Endothelial cell of umbilical vein (primary cell): Measurements from ENCODE around the gene ZCCHC9. TPM values are rescaled to one million over a fixed set of nuclear protein-coding genes. Genes with fewer than 3 reads are reported as not detected.

ENCODE experiments used
- BruUV-seq: library from RNA; stranded (reverse); fragments of 400-500 nt; replicated peaks from 2 replicates; lab custom pipeline; 2021; lab: Mats Ljungman, UMichigan
- CTCF ChIA-PET: fragments of 300-600, 350-600 bp; sonication (Branson Sonifier 250); formaldehyde crosslinking; loops from one replicate; lab custom pipeline; 2021; ENCODE audit warnings: antibody characterized with exemption, inconsistent platforms; lab: Charles Lee
- POLR2A ChIA-PET: fragments of 300-600, 350-600 bp; sonication (Branson Sonifier 250); formaldehyde crosslinking; loops from one replicate; lab custom pipeline; 2021; ENCODE audit warnings: antibody characterized with exemption, inconsistent platforms; lab: Charles Lee
- DNase-seq: peaks from one replicate; pipeline ENCODE4 v3.0.0-alpha.2; 2011; ENCODE audit warnings: low read depth, low spot score
- FAIRE-seq: peaks from 2 replicates; lab custom pipeline; 2011; peaks lifted over from hg19 to GRCh38; lab: Jason Lieb, UNC
- H2AFZ ChIP-seq: 2 replicates; pipeline ENCODE4 v1.6.0; 2012; ENCODE audit warnings: low read depth, low read length, control low read depth, inconsistent platforms
- H3K27ac ChIP-seq: 2 replicates; pipeline ENCODE4 v1.5.1; 2011; ENCODE audit warnings: low read depth, mild to moderate bottlenecking, control low read depth, low read length, moderate library complexity; ENCODE audit not compliant: insufficient read depth
- H3K27me3 ChIP-seq, 2 experiments: 2 replicates each; pipeline versions ENCODE4 v1.6.0 to v1.6.1; 2011; ENCODE audit warnings: low read length in 2 of 2, mixed read lengths in 1 of 2; ENCODE audit not compliant: control insufficient read depth in 2 of 2, insufficient read depth in 2 of 2
- H3K36me3 ChIP-seq, 2 experiments: 2 replicates in 1 of 2; 3 replicates in 1 of 2; pipeline ENCODE4 v1.5.1; 2011; ENCODE audit warnings: low read length in 2 of 2, mild to moderate bottlenecking in 1 of 2, moderate library complexity in 1 of 2; ENCODE audit not compliant: control insufficient read depth in 2 of 2, insufficient read depth in 2 of 2; ENCODE audit errors: extremely low read depth in 1 of 2
- H3K4me1 ChIP-seq: 3 replicates; pipeline ENCODE4 v1.5.1; 2011; ENCODE audit warnings: mild to moderate bottlenecking, low read length; ENCODE audit not compliant: control insufficient read depth, insufficient read depth; ENCODE audit errors: extremely low read depth
- H3K4me2 ChIP-seq: 2 replicates; pipeline ENCODE4 v1.6.1; 2011; ENCODE audit warnings: low read length, control low read depth, mixed read lengths; ENCODE audit not compliant: insufficient read depth
- H3K4me3 ChIP-seq, 3 experiments: fragments of 200-600 bp in 1 of 3; sonication (generic), shearing (Covaris generic) in 1 of 3; replicated peaks in 1 of 3; 2 replicates each; pipeline ENCODE4 v1.5.1; 2011 to 2016; ENCODE audit warnings: control low read depth in 3 of 3, low read length in 3 of 3, mild to moderate bottlenecking in 2 of 3, inconsistent platforms in 1 of 3, low read depth in 1 of 3, moderate library complexity in 1 of 3; ENCODE audit not compliant: insufficient read depth in 1 of 3
- H3K79me2 ChIP-seq: 2 replicates; pipeline ENCODE4 v1.6.0; 2012; ENCODE audit warnings: low read length, inconsistent platforms; ENCODE audit not compliant: control insufficient read depth, insufficient read depth
- H3K9ac ChIP-seq: replicated peaks from 2 replicates; pipeline ENCODE3; 2011; ENCODE audit warnings: low read length, control low read depth; ENCODE audit not compliant: insufficient read depth; ENCODE audit errors: extremely low read depth
- H3K9me1 ChIP-seq: replicated peaks from 3 replicates; pipeline ENCODE4 v1.6.0; 2011; ENCODE audit warnings: mild to moderate bottlenecking, low read length; ENCODE audit not compliant: control insufficient read depth, insufficient read depth; ENCODE audit errors: extremely low read depth
- H3K9me3 ChIP-seq: replicated peaks from 2 replicates; pipeline ENCODE4 v1.5.1; 2012; ENCODE audit warnings: low read length, inconsistent platforms; ENCODE audit not compliant: control insufficient read depth, insufficient read depth
- H4K20me1 ChIP-seq: replicated peaks from 2 replicates; pipeline ENCODE3; 2011; ENCODE audit warnings: mild to moderate bottlenecking, low read length; ENCODE audit not compliant: control insufficient read depth, insufficient read depth; ENCODE audit errors: extremely low read depth
- EZH2 ChIP-seq: IDR thresholded peaks from 2 replicates; pipeline ENCODE4 v1.6.1; 2012; ENCODE audit warnings: borderline replicate concordance, low read depth, mild to moderate bottlenecking, moderate library complexity, low read length, inconsistent platforms; ENCODE audit not compliant: severe bottlenecking
- FOS ChIP-seq: IDR thresholded peaks from 2 replicates; pipeline ENCODE4 v1.6.1; 2011; ENCODE audit warnings: mild to moderate bottlenecking, low read length, moderate library complexity, borderline replicate concordance; ENCODE audit not compliant: insufficient read depth
- GATA2 ChIP-seq: IDR thresholded peaks from 2 replicates; pipeline ENCODE4 v1.7.0; 2011; ENCODE audit warnings: low read depth, mild to moderate bottlenecking, moderate library complexity, mixed read lengths, low read length; ENCODE audit not compliant: insufficient read length, insufficient read depth
- JUN ChIP-seq: IDR thresholded peaks from 2 replicates; pipeline ENCODE4 v1.6.1; 2011; ENCODE audit warnings: borderline replicate concordance, low read depth; ENCODE audit not compliant: insufficient read length, insufficient read depth
- MYC ChIP-seq: IDR thresholded peaks from one replicate; pipeline ENCODE4 v1.6.1; 2011; ENCODE audit warnings: mild to moderate bottlenecking, low read depth, low read length
- POLR2A ChIP-seq: IDR thresholded peaks from 2 replicates; pipeline ENCODE4 v1.6.1; 2012; ENCODE audit warnings: low read depth, mild to moderate bottlenecking, control low read depth, low read length
- POLR2AphosphoS5 ChIP-seq: IDR thresholded peaks from 2 replicates; pipeline ENCODE4 v1.6.1; 2012; ENCODE audit warnings: low read depth, mild to moderate bottlenecking, control low read depth, low read length, moderate library complexity; ENCODE audit not compliant: insufficient read depth
- dilution Hi-C: fragments of 300-500 bp; cut with MboI; formaldehyde crosslinking; loops from one replicate; pipeline ENCODE4 v1.15.0; 2019; ENCODE audit warnings: low sequenced_read_pairs; ENCODE audit not compliant: extremely low pct_ligation_motif_present
- intact Hi-C: fragments of 100-400 bp; cut with micrococcal nuclease; formaldehyde crosslinking; loops from one replicate; pipeline ENCODE4 v1.10.0; 2022
- polyA plus RNA-seq, 4 experiments: library from polyadenylated mRNA; depleted of rRNA in 3 of 4; stranded (reverse) in 3 of 4; unstranded in 1 of 4; fragments of >200 nt; gene quantifications; 2 replicates each; pipeline versions ENCODE4 v1.2.1 to v1.2.3, GENCODE V29; 2011 to 2012; ENCODE audit warnings: missing spikeins in 1 of 4
- total RNA-seq: library from RNA; stranded (reverse); gene quantifications from 2 replicates; pipeline ENCODE4 v1.2.3, GENCODE V29; 2021
- TF ChIP-seq, protein P1 (sequence below), 2 donors: IDR thresholded peaks; 1 replicate in 1 of 2; 2 replicates in 1 of 2; pipeline ENCODE4 v1.5.1; 2011; ENCODE audit warnings: low read length in 2 of 2, mild to moderate bottlenecking in 2 of 2, moderate library complexity in 2 of 2, control low read depth in 1 of 2, inconsistent platforms in 1 of 2, low read depth in 1 of 2; ENCODE audit not compliant: insufficient read depth in 1 of 2; ENCODE audit errors: extremely low read depth in 1 of 2
- TF ChIP-seq, protein P2 (sequence below): IDR thresholded peaks from 2 replicates; pipeline ENCODE4 v1.6.1; 2011; ENCODE audit not compliant: insufficient read depth, insufficient read length

Gene ZCCHC9
- total and polyA plus RNA-seq, 2 donors (not counting 3 experiments of a cell fraction or from before 2014, with no cell fraction given), result 6.8 to 23.9 TPM

DNA sequence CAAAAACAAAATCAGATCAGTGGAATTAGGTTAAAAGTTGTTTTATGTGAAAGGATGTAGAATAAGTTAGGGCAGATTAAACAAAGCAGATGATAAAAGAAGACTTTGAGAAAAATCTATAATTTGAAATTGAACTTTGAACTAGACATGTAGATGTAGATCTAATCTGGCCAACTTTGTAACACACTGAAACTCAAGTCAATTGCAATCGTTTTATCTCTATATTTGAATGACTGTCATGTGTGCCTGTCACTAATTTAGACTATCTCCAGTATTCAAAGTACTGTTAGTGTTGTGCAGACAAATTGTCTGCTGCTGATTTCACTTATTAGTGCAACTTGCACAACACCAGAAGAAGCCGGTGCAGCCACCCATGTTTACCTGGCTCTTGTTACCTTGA lies 52.7 kb downstream of the ZCCHC9 start:
- ChIA-PET POLR2A (no interaction called here), CTCF (no interaction called here)
- intact Hi-C loops, result no loop called here
- BruUV-seq, result no TSS peak
- Histone ChIP-seq H3K9me1 (no peaks in the 10 kb centered on the region), H3K36me3 (no peaks in the 10 kb centered on the region), H2AFZ (no peak overlapping the region), H3K9ac (no peak overlapping the region), H3K4me2 (no peak overlapping the region), H3K4me3 (no peak overlapping the region), H3K4me1 (no peaks in the 10 kb centered on the region), H3K9me3 (no peaks in the 10 kb centered on the region), H3K27ac (no peak overlapping the region), H4K20me1 (no peaks in the 10 kb centered on the region), H3K79me2 (no peaks in the 10 kb centered on the region), H3K27me3 (peaks cover 0 to under 1% of the 10 kb centered on the region in 2 experiments)
- dilution Hi-C loops, result no loop called here
- FAIRE-seq, result no peak
- DNase-seq, result no peak
- TF ChIP-seq FOS (no peak), JUN (no peak), POLR2AphosphoS5 (no peak), EZH2 (no peak), POLR2A (no peak), MYC (no peak), GATA2 (no peak)
- TF ChIP-seq, protein P1, sequence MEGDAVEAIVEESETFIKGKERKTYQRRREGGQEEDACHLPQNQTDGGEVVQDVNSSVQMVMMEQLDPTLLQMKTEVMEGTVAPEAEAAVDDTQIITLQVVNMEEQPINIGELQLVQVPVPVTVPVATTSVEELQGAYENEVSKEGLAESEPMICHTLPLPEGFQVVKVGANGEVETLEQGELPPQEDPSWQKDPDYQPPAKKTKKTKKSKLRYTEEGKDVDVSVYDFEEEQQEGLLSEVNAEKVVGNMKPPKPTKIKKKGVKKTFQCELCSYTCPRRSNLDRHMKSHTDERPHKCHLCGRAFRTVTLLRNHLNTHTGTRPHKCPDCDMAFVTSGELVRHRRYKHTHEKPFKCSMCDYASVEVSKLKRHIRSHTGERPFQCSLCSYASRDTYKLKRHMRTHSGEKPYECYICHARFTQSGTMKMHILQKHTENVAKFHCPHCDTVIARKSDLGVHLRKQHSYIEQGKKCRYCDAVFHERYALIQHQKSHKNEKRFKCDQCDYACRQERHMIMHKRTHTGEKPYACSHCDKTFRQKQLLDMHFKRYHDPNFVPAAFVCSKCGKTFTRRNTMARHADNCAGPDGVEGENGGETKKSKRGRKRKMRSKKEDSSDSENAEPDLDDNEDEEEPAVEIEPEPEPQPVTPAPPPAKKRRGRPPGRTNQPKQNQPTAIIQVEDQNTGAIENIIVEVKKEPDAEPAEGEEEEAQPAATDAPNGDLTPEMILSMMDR (IDR thresholded peaks at IDR 0.05; ENCODE audit: extremely low read depth in 1 of 2, insufficient read depth in 1 of 2, low read depth in 1 of 2, low read length in 2 of 2), result no peak
- TF ChIP-seq, protein P2, sequence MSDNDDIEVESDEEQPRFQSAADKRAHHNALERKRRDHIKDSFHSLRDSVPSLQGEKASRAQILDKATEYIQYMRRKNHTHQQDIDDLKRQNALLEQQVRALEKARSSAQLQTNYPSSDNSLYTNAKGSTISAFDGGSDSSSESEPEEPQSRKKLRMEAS, result no peak
